Measurements from ENCODE around the gene CEP41.
A peak's percentile ranks its signal among the peaks of the same experiment; 100 is the strongest.
"Not testable (repeated sequence)": the region's sequence is repeated elsewhere in the genome, so short reads cannot be mapped to it uniquely, and the experiment has no call there.

The CEP41 gene

DNA sequence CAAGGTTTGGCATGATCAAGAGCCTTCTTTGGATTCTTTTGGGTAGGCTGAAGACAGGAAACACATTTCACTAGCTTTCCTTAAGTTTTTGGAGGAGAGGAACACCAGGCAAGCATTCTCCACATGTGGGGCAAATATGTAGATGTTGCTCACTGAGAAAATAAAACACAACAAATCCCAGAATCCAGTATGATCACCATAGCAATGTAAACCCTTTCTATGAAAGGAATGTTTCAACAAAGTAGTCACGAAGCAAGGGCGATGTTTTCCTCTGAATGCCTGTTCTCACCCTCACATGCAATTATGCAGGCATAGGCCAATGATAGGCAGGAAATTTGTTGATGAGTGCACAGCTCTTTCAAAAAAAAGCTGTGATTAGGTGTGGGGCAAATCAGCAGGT, 20.5 kb upstream of the CEP41 start:
- DNase-seq, result peak; percentile 71

GRCh38 chr7:130458257-130458656, 17.4 kb upstream of the CEP41 start:
- no peak for DNase-seq

DNA sequence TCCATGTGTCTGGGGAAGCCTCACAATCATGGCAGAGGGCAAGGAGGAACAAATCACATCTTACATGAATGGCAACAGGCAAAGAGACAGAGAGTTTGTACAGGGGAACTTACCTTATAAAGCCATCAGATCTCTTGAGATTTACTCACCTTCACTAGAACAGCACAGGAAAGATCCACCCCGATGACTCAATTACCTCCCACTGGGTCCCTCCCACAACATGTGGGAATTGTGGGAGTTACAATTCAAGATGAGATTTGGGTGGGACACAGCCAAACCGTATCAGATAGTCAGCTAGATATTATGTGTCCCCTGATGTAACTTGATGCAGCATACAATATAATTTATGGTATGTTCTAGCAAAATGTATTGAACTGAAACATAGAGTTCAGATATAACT, 14.1 kb upstream of the CEP41 start:
- DNase-seq, result no peak

DNA sequence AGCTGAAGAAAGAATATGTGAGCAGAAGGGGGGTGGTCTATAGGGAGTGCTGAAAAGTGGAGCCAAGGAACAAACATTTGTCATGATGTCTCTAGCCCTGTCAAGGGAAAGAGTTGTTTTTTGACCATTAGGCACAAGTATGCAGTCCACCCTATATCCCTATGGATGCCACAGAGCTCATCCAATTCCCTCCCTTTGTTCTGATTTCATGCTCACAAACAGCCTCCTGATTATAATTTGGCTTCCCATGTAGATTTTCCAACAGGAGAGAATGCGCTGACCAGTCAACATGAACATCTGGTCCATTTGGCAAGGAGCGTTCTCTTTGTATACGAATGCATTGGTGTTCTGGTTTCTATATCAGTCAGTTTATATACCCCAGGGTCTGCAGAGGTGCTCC, 12.1 kb upstream of the CEP41 start:
- no peak for DNase-seq

GRCh38 chr7:130451344-130451743, 10.5 kb upstream of the CEP41 start:
- not testable (repeated sequence) for DNase-seq

GRCh38 chr7:130446259-130446658, 5.4 kb upstream of the CEP41 start:
- no peak for DNase-seq

- no peak for DNase-seq
Observed at GRCh38 chr7:130444751-130445407, 4.1 kb upstream of the CEP41 start.

DNA sequence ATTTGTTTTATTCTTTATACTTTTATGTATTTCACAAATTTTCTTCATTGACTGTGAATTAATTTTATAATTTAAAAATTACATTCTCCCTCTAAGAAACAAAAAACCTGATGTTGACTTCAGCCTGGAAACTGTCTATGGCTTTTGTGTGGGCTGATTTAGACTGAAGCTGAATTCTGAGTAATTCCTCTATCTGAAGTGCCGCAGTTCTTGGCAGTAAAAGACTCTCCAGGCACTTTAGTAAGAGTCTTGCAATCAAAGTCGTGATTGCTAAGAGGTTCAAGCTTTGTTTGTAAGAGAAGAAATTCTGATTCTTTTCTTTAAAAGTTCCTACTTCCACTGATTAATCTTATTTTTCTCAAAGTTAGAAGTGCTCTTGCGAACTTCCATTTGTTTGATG, 3.4 kb upstream of the CEP41 start:
- no peak for DNase-seq

GRCh38 chr7:130442601-130443000, 1.8 kb upstream of the CEP41 start:
- no peak for DNase-seq

DNA sequence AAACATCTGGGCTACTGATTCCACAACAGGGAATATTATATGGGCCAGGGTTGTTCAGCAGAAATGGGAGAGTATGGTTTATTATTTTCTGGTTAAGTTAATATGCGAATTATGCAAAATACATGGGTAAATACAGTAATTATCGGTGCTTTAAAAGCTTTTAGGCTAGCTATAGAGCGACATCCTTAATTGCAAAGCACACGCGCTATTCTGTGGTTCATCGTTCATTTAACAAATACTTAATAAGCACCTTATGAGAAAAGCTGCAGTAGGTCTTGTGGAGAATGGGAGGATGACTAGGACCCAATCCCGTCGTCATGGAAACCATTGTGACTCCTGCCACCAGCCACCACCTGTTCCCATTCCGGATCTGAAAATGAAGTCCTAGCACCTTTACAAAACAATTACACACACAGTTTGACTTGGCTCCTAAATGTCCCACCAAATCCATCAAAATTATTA, 623 bp upstream of the CEP41 start:
- DNase-seq, result no peak

DNA sequence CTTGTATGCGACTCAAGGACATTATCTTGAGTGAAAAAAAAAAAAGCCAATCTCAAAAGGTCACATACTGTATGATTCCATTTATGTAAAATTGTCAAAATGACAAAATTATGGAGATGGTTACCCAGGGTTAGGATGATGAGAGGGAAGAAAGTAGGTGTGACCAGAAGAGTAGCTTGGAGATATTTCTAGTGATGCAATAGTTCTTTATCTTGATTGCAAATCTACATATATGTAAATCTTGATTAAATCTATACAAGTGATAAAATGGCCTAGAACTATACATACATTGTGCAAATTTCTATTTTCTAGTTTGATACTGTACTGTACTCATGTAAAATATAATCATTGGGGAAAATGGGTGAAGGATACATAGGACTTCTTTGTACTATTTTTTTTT, 4.6 kb downstream of the CEP41 start:
- DNase-seq, result no peak

GRCh38 chr7:130435311-130435854, 5.4 kb downstream of the CEP41 start:
- no peak for DNase-seq

DNA sequence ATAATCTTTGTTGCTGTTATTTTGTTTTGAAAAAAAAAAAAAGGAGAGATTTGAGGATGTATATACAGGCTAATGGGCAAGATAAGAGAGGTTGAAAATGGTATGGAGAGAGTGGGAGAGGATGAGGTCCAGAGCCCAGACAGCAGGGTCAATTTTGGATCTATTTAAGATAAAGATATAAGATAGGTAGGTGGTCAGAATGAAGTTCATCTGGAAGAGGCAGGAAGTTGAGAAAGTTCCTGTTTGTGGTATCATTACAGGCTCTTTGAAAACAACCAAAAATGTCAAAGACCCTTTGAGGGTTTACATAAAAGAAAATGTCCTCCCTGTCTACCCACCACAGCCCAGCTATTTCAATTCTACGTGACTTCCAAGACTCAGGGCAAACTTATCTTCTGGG, 7.5 kb downstream of the CEP41 start:
- DNase-seq, result no peak

DNA sequence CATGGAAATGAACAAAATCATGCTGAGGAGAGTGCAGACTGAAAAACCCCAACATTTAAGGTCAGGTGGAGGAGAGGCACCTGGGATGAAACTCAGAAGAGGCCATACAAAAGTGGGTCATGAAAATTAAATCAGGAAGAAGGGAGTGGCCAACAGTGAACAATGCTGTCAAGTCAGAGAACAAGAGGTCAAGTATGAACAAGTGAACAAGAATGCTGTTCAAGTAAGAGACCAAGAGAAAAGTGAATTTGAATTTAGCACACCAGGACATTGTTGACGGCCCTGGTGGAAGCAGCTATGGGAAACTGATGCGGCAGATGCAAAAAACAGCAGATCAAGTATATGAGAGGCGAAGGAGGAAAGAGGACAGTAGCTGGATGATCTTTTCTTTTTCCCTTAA, 7.9 kb downstream of the CEP41 start:
- DNase-seq, result no peak

- peak; percentile 89 for DNase-seq
Observed at GRCh38 chr7:130430841-130431666, 9.8 kb downstream of the CEP41 start.

DNA sequence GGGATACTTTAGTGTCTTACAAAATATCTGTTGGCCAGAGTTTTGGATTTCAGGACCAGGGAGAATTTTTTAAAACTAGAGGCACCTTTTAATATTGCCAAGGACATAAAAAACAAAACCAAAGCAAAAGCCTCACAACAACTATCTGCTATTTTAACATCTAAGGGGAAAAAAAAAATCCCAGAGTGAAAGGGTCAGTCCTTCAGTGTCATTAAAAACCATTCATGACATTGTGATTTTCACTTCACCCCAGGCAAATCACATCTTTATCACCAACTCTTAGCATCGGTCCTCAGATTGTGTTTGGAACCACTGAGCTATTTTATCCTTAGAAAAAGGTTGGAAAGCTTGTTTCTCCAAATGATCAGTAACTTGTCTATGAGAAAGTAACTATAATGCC, 10.7 kb downstream of the CEP41 start:
- DNase-seq, result no peak

GRCh38 chr7:130429019-130429418, 11.8 kb downstream of the CEP41 start:
- no peak for DNase-seq

GRCh38 chr7:130426564-130426963, 14.3 kb downstream of the CEP41 start:
- no peak for DNase-seq

DNA sequence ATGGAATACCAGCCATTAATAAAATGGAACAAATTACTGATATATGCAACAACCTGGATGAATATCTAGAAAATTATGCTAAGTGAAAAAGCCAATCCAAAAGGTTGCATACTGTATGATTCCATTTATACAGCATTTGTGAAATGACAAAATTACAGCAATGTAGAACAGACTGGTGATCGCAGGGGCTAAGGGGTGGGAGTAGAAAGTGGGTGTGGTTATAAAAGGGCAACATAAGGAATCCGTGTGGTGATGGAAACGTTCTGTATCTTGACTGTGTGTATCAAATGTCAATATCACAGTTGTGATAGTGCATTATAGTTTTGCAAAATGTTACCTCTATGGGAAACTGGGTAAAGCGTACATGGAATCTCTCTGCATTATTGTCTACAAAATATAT, 15.0 kb downstream of the CEP41 start:
- no peak for DNase-seq

GRCh38 chr7:130423501-130424037, 17.2 kb downstream of the CEP41 start:
- no peak for DNase-seq

- DNase-seq, result peak; percentile 68
Observed at GRCh38 chr7:130421684-130422083, 19.1 kb downstream of the CEP41 start.

DNA sequence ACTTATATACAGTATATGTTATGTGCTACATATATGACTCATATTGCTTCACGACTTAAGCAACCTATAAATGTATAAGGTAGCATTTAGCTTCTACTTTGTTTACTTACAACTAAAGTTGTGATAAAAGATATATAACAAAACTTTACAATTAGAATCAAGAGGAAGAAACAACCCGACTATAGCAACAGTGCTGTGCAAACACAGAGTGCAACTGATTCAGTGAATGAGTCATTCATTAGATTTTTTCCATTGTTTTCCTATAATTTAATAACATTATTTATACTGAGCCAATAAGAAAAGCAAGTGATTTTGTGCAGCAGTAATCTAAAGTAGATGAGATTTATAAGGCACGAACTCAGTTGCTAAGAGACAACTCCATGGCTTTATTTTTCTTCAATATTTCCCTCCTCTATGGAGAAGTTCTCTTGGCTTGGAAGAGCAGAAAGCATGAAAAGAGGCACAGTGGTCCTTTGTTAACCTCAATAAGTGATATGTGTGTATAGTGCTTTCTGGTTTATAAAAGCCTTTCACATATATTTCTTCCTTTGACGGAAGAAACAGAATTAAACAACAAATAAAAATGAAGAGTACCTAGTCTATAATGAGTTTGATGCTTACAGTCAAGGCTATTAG, 19.8 kb downstream of the CEP41 start:
- DNase-seq, result no peak

GRCh38 chr7:130419658-130420057, 21.2 kb downstream of the CEP41 start:
- no peak for DNase-seq

All from fibroblast of skin of scalp (primary cell).